HEK293T (cell line): ENCODE results near the gene TKTL1.

Experiments
- CTCF ChIA-PET: fragments of 350-600 bp; formaldehyde crosslinking; extraction: SDS; loops from one replicate; lab custom pipeline; 2021; ENCODE audit warnings: antibody characterized with exemption, inconsistent platforms; lab: Yijun Ruan, JAX
- POLR2A ChIA-PET: fragments of 350-600 bp; formaldehyde crosslinking; extraction: SDS; loops from one replicate; lab custom pipeline; 2020; ENCODE audit warnings: antibody characterized with exemption, inconsistent platforms; lab: Yijun Ruan, JAX
- DNase-seq: peaks from one replicate; pipeline ENCODE4 v3.0.0; 2012; ENCODE audit warnings: mixed read lengths; ENCODE audit errors: extremely low spot score
- ARNT ChIP-seq: fragments of 450-650 bp; IDR thresholded peaks from 2 replicates; pipeline ENCODE4 v1.6.1; 2017; ENCODE audit warnings: mild to moderate bottlenecking
- BHLHE40 ChIP-seq: fragments of 450-650 bp; IDR thresholded peaks from 2 replicates; pipeline ENCODE4 v1.6.1; 2016; ENCODE audit warnings: mild to moderate bottlenecking, moderate library complexity, borderline replicate concordance
- CTBP1 ChIP-seq: fragments of 450-650 bp; IDR thresholded peaks from 2 replicates; pipeline ENCODE4 v1.6.1; 2016; ENCODE audit warnings: borderline replicate concordance
- ELF4 ChIP-seq: fragments of 450-650 bp; IDR thresholded peaks from 2 replicates; pipeline ENCODE4 v1.6.1; 2017; ENCODE audit warnings: antibody characterized with exemption
- FOXA1 ChIP-seq: fragments of 450-650 bp; IDR thresholded peaks from 2 replicates; pipeline ENCODE4 v1.6.1; 2016; ENCODE audit warnings: mild to moderate bottlenecking
- FOXK2 ChIP-seq: fragments of 450-650 bp; IDR thresholded peaks from 2 replicates; pipeline ENCODE4 v1.6.1; 2016; ENCODE audit warnings: mild to moderate bottlenecking
- FOXM1 ChIP-seq: fragments of 450-650 bp; IDR thresholded peaks from 2 replicates; pipeline ENCODE4 v1.6.1; 2017; ENCODE audit warnings: mild to moderate bottlenecking, borderline replicate concordance
- HDGF ChIP-seq: fragments of 450-650 bp; IDR thresholded peaks from 2 replicates; pipeline ENCODE4 v1.6.1; 2017; ENCODE audit warnings: antibody characterized with exemption, borderline replicate concordance
- L3MBTL2 ChIP-seq: fragments of 450-650 bp; conservative IDR thresholded peaks from 2 replicates; pipeline ENCODE4 v1.6.1; 2016; ENCODE audit warnings: mild to moderate bottlenecking
- LEF1 ChIP-seq: fragments of 450-650 bp; IDR thresholded peaks from 2 replicates; pipeline ENCODE4 v1.6.1; 2017; ENCODE audit warnings: mild to moderate bottlenecking, borderline replicate concordance
- NFRKB ChIP-seq: fragments of 450-650 bp; IDR thresholded peaks from 2 replicates; pipeline ENCODE4 v1.6.1; 2016; ENCODE audit warnings: mild to moderate bottlenecking, moderate library complexity
- PKNOX1 ChIP-seq: fragments of 450-650 bp; IDR thresholded peaks from 2 replicates; pipeline ENCODE4 v1.6.1; 2016
- SP1 ChIP-seq: fragments of 450-650 bp; IDR thresholded peaks from 2 replicates; pipeline ENCODE4 v1.6.1; 2017
- SUZ12 ChIP-seq: fragments of 450-650 bp; IDR thresholded peaks from 2 replicates; pipeline ENCODE4 v1.6.1; 2016; ENCODE audit warnings: mild to moderate bottlenecking
- TARDBP ChIP-seq: fragments of 450-650 bp; IDR thresholded peaks from 2 replicates; pipeline ENCODE4 v1.6.1; 2016
- ZNF384 ChIP-seq: fragments of 450-650 bp; IDR thresholded peaks from 2 replicates; pipeline ENCODE4 v1.6.1; 2016

The TKTL1 gene

GRCh38 chrX:154348646-154349358 lies 53.2 kb downstream of the TKTL1 start:
- ChIA-PET CTCF (no interaction called here), POLR2A (interaction anchor here (0.9 kb wide), 1 partner anchor 22 kb away, joined by 4 read pairs; no protein-coding TSS in a partner anchor)
- no peak for TF ChIP-seq BHLHE40
- DNase-seq = no peak

GRCh38 chrX:154349359-154349935 lies 53.9 kb downstream of the TKTL1 start:
- ChIA-PET CTCF (no interaction called here), POLR2A (interaction anchor here (0.9 kb wide), 1 partner anchor 22 kb away, joined by 4 read pairs; no protein-coding TSS in a partner anchor)
- no peak for TF ChIP-seq FOXK2
- no peak for TF ChIP-seq TARDBP
- TF ChIP-seq ARNT = no peak
- TF ChIP-seq LEF1 = no peak
- no peak for TF ChIP-seq NFRKB
- TF ChIP-seq L3MBTL2 = no peak
- no peak for TF ChIP-seq HDGF
- TF ChIP-seq FOXA1 = no peak
- no peak for TF ChIP-seq FOXM1
- TF ChIP-seq PKNOX1 = no peak
- TF ChIP-seq ZNF384 = no peak
- TF ChIP-seq ELF4 = no peak
- no peak for TF ChIP-seq CTBP1
- no peak for TF ChIP-seq BHLHE40
- no peak for TF ChIP-seq SP1
- DNase-seq = no peak

GRCh38 chrX:154349979-154350378 lies 54.4 kb downstream of the TKTL1 start:
- no peak for DNase-seq
- ChIA-PET POLR2A (interaction anchor here (0.9 kb wide), 1 partner anchor 21 kb away, joined by 4 read pairs; no protein-coding TSS in a partner anchor), CTCF (no interaction called here)
- no peak for TF ChIP-seq ARNT
- TF ChIP-seq CTBP1 = no peak
- TF ChIP-seq FOXM1 = no peak
- TF ChIP-seq PKNOX1 = no peak
- TF ChIP-seq FOXA1 = no peak
- TF ChIP-seq SUZ12 = no peak
- no peak for TF ChIP-seq TARDBP
- no peak for TF ChIP-seq ZNF384
- no peak for TF ChIP-seq ELF4
- TF ChIP-seq SP1 = no peak
- TF ChIP-seq BHLHE40 = no peak
- no peak for TF ChIP-seq HDGF
- TF ChIP-seq LEF1 = no peak
- TF ChIP-seq NFRKB = no peak
- TF ChIP-seq FOXK2 = no peak
- TF ChIP-seq L3MBTL2 = no peak

GRCh38 chrX:154350429-154351182 lies 55.0 kb downstream of the TKTL1 start:
- no peak for TF ChIP-seq SUZ12
- no peak for TF ChIP-seq NFRKB
- TF ChIP-seq ZNF384 = no peak
- no peak for TF ChIP-seq L3MBTL2
- no peak for TF ChIP-seq LEF1
- no peak for TF ChIP-seq FOXM1
- no peak for TF ChIP-seq ARNT
- no peak for TF ChIP-seq BHLHE40
- no peak for TF ChIP-seq TARDBP
- TF ChIP-seq FOXA1 = no peak
- ChIA-PET CTCF (no interaction called here), POLR2A (no interaction called here)
- DNase-seq = no peak

GRCh38 chrX:154351183-154352011 lies 55.8 kb downstream of the TKTL1 start:
- DNase-seq = no peak
- ChIA-PET CTCF (no interaction called here), POLR2A (no interaction called here)
- no peak for TF ChIP-seq CTBP1
- TF ChIP-seq NFRKB = no peak
- TF ChIP-seq FOXA1 = no peak
- no peak for TF ChIP-seq ELF4
- TF ChIP-seq HDGF = no peak
- TF ChIP-seq ZNF384 = no peak
- no peak for TF ChIP-seq FOXK2
- no peak for TF ChIP-seq FOXM1
- TF ChIP-seq SUZ12 = no peak
- no peak for TF ChIP-seq SP1
- TF ChIP-seq ARNT = no peak
- no peak for TF ChIP-seq L3MBTL2
- TF ChIP-seq TARDBP = no peak
- TF ChIP-seq PKNOX1 = no peak
- TF ChIP-seq BHLHE40 = no peak
- TF ChIP-seq LEF1 = no peak
